Superior temporal gyrus (tissue), 1 donor: ENCODE results near the gene ZNF670.

Experiments
- DNase-seq: peaks from one replicate; pipeline ENCODE4 v3.0.0-alpha.2; 2016; ENCODE audit errors: extremely low spot score

Gene ZNF670

DNA sequence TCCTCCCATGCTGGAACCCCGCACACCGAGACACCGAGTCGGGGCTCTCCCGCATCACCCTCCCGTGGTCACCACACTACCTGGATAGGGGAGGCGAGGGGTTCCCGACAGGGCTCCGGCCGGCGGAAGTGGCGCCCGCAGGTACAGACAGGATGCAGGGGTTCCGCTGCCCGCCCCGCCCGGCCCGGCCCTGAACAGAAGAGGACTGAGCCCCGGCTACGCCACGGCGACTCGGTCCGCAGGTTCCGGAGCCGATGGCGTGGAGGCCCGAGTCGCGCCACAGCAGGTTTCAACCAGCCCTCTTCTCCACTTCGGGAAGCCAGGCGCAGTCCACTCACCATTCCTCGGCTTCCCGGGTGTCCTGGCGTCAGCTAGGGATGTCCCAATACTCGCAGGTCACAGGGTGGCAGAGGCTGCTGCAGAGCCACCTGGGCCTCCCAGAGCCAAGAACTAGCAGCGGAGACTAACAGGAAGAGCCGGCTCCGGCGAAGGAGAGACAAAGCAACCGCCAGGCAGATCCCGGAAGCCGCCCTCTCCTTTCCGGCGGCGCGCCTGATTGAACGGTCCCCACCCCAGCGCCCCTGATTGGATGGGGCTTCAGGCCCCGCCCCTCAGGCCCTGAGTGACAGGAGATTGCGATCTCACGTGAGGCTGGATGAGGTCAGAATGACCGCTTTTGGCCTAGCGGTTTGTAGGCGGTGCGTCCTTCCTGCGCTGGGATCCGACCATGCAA is 25.4 kb upstream of the ZNF670 start, which contains the start of gene ZNF669:
Gene ZNF669 (minus strand): TSS at position 498 of the 733 bp plus-strand sequence. CDS start 157 bp downstream, at position 341.
- DNase-seq = peak; percentile 98

DNA sequence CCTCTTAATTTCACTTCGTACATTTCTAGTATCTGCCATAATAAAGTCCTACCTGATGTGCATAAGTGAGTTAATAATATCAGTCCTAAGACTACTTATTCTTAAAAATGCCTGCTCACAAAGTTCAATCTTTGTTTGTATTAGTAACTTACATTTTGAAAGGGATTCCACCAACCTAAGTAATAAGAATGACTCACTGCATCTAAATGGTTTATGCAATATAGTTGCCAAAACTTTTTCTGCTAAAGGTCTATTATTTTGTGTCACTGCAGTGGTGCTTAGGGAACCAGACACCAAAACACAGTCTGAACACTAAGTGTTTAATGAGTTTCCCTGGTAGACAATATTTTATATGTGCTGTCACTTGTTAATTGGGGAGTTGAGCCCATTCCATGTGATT is 23.8 kb upstream of the ZNF670 start:
- peak; percentile 2 for DNase-seq

DNA sequence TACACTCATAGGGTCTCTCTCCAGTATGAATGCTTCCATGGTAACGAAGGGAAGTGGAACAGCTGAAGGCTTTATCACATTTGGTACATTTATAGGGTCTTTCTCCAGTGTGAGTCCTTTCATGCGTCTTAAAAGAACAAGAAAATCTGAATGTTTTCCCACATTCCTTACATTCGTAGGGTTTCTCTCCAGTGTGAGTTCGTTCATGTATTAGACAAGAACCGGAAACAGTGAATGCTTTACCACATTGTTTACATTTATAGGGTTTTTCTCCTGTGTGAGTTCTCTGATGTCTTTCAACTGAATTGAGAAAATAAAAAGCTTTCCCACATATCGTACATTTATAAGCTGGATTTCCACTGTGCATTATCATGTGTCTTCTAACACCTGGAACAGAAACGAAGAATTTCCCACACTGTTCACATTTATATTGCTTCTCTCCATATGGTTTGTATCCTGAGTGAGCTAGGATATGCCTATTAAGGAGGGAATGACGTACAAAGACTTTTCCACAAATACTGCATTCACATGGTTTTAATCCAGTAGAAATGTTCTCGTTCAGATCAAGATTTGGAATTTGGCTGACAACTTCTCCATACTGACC is 22.2 kb upstream of the ZNF670 start:
- DNase-seq = peak; percentile 2

DNA sequence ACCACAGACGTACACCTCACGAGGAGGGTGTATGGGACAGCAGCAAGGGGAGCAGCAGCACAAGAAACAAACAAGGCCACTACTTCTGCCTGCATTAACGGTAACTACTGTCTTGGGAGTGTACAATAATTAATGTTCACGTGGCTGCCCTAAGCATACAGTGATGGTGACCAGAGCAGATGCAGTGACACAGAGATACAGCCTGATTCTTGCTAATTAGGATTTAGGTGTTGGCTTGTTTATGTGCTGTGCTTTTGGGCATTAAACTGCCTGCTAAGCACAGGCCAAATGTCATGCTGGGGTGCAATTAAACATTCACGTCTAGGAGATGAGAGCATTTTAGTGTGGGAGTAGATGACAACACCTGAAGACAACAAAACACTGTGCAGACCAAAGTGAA is 18.3 kb upstream of the ZNF670 start:
- DNase-seq = no peak

DNA sequence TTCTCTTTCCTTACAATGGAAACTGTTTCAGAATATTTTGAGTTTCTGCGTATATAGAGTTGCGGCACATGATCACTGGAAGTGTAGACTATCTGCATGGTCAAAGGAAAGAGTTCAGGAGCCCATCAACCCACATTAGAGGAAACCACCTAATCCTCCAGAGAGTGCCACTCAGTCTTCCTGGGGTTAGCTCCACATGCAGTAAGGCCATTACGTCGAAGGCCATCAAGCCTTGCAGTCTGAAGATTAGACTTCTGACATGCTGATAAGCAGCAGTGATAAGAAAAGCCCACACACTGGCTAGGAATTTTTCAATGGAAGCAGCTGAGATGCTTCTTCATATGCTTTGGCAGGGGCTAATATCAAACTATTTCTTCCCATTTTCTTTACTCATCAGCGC is 17.9 kb upstream of the ZNF670 start:
- no peak for DNase-seq

DNA sequence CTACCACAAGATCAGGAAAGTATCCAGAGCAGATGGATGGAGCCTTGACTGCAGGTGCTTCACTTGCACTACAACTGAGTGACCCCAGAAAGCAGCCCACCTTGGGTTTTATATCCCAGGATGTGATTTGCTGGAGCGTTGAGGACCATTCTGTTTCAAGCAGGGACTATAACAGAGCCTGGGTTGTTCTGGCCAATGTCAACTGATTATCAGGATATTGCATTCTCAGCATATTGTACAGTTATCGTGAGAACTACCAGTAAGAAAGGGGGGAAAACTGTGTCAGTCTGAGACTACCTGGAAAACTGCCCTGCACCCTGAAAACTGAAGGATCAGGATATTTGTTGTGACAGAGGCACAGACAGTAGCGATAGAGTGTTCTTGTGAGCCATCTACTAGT is 17.5 kb upstream of the ZNF670 start:
- DNase-seq = no peak

DNA sequence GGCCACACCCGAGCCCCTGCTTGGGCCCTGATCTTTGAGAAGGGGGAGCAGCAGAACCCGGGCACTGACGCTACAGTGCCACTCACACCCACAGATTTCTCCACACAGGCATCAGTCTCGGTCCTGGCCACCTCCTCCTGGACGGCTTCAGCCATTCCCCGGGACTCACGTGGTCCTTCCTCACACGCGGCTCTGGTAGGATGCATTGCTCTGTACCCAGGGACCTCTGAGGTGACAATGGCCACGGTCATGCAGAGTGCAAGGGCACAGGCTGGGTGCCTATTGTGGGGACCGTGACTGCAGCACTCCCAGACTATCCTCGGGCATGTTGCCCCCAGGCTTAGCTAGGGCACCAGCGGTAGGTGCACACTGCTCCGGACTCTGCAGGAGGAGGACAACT is 11.8 kb upstream of the ZNF670 start:
- DNase-seq = no peak

DNA sequence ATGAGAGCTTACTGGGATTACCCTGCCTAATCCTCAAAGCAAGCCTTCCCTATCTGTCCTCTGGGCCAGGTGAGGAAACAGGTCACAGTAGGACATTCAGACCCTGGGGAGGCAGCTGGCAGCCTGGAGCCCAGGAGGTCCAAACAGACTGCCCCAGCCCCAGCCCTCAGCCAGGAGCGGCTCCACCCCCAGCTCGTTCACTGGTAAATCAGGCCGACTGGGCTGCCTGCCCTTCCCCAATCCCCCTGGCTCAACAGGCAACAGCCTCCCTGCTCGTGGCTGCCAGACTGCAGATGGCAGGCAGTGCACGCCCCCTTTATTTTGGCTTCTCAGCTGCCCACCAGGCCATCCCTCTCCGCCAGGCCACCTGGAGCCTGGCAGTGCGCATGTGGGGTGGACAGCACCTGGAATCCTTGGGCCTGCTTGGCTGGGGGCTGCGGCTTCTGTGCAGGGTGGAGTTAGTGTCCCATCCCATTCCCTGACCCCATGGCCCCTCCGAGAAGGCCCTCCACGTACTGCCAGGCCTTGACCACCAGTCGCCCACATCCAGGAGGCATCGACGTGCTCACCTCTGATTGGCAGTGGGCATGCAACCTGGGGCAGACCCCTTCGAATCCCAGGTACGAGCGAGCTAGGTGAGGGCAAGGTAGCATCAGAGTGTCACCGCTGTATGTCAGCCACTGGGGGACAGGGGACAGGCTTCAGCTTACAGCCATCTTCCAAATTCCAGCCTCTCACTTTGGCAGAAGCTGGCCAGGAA is 11.2 kb upstream of the ZNF670 start:
- no peak for DNase-seq

DNA sequence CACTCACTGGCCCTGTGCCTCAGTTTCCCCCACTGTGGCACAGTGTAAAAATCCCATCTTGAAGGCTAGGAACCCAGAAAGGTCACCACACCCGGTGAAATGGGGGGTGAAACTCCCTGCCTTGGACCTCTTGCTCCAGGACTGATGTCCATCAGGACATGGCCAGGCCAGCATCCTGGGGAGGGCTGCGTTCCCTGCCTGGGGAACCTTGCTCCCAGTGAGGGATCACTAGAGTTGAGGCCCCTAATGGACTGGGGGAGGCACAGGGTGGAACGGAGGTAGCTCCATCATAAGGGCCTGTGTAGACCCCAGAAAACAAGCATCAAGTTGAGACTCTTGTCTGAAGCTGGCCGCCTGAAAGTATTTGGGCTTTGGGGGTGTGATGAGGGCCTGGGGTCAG is 10.4 kb upstream of the ZNF670 start:
- DNase-seq = no peak

DNA sequence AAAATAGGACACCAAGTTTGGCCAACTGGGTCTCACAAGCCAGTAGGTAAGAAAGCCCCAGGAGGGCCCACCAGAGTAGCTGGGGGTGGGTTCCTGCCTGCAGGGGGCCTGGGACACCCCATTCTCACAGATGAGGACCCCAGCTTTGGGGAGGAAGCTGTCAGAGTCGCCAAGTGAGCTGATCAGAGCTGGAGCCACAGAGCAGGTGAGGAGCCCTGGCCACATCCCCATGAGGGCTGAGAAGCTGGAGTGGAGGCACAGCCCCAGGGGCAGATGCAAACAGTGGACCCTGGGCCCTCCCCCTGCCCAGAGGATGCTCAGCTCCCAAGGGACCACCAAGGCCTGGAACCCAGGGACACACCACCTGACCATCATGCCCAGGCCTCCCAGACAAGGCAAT is 8.6 kb upstream of the ZNF670 start:
- no peak for DNase-seq

DNA sequence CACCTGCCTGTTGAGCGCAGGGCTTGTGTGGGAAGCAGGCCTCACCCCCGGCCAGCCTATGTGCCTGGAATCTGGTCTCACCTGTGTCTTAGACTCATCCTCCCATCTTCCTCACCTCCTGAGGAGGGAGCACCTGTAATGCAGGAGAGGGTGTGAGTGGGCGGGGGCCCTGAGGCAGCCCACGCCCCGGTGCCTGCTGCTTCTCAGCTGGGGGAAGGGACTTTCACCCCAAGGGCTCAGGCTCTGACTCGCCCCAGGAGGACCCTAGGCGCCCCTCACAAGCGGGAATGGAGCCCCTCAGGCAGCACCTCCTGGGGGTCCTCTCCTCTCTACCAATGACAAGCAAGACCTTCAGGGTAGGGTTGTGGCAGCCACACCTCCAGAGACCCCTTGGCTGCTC is 6.7 kb upstream of the ZNF670 start:
- DNase-seq = no peak

DNA sequence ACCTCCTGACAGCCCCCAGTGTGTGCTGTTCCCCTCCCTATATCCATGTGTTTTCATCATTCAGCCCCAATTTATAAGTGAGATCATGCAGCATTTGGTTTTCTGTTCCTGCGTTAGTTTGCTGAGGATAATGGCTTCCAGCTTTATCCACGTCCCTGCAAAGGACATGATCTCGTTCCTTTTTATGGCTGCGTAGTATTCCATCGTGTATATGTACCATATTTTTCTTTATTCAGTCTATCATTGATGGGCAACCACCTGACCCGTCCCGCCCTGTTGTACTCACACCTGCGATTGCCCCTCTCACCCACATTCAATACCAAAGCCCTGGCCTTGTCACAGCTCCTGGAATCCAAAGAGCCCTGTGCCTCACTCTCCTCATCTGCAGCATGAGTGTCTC is 6.2 kb upstream of the ZNF670 start:
- no peak for DNase-seq

DNA sequence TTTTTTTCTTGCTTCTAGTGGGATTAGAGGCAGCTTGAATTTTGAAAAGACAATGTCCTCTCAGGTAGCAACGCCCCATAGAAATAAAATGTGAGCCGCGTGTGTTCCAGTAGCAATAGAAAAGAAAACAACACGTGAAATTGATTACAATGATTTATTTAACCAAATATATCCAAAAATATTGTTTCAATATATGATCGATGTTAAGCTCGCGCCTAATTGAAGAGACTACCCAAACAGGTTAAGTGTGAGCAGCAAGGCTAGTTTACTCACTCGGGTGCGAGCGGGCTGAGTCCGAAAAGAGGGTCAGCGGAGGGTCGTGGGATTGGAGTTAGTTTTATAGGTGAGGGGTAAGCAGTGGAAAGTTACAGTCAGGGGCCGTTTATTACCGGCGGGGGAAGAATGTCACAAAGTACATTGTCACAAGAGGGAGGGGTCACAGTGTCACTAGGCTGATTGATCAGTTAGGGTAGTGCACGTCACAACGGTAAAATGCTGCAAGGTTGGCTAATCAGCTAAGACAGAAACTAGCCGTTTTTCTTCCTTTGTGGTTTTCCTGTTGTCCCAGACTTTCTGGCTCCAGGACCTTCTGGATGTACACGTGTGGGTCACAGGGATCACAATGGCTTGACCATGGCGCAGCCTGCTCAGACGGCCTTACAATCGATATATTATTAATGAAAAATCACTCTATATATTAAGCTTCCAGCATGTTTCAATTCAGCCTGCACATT is 697 bp upstream of the ZNF670 start:
- no peak for DNase-seq

DNA sequence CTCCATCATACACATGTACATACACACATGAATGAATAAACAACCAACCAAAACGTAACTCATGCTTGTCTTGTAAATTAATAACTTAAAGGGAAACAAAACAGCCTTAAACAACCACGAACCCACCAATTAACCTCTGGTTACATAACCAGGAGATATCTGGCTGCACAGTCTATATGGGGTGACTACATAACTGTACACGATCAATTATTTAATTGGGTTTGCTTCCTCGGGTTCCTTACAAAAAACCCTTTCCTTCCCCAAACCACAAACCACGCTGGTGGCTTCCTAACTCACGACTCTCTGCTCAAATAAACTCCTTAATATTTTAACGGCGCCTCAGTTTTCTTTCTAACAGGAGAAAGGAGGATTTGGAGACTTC is 744 bp downstream of the ZNF670 start:
- peak; percentile 26 for DNase-seq

DNA sequence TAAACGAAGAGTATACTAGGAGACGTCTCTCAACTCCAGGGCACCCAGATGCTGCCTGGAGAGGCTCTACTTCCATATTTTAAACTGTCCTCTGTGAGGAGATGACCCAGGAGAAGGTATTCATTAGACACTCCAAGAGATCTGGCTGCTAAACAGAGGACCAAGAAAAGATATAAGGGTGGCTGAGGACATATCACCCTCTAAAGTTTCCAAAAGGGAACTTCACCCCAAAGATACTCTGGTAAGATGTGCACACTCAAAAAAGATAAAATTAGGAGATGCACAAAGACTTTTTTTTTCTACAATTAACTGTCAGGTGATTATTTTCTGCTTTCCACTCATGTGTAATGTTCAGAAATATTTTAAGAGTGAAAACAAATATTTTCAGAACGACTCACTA is 1.4 kb downstream of the ZNF670 start:
- no peak for DNase-seq

DNA sequence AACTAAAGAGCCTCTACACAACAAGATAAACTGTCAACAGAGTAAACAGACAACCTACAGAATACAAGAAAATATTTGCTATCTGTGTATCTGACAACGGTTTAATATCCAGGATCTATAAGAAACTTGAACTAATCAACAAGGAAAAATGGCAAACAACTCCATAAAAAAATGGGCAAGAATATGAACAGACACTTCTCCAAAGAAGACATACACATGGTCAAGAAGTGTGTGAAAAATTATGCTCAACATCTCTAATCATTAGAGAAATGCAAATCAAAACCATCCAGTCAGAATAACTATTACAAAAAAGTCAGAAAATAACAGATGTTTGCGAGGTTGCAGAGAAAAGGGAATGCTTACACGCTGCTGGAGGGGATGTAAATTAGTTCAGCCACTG is 8.0 kb downstream of the ZNF670 start:
- no peak for DNase-seq

DNA sequence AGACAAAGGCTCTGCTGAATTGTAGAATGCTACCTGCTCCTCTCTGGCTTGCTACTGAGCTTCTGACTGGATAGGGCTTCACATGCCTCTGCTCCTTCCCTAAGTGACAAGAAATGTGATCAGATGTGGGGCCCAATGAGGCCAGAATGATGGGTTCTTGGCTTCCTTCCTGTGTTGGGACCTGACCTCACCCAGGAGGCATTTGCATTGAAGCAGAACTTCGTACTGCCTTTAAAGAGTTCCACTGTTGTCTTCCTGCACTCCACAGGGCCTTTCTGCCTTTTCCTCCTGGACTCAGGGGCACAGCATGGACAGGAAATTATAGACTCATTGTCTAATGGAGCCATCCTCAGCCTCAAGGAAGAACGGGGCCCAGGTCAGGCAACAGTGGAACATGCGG is 14.3 kb downstream of the ZNF670 start:
- no peak for DNase-seq

DNA sequence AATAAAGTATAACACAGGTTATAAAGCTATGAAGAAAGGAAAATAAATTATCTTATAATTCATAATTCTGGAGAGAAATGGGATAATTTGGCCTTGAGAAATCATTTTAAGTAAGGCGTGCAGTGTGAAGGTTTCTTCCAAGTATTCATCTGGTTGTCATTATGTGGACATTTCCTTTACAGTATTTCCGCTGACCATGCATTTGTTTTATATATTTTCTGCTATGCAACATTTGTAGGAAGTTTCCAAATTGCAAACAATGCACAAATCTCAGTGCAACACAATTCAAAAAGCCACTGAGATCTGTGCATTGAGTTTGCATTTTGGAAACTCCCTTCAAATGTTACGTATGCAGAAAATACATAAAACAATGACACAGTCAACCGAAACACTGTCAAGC is 17.8 kb downstream of the ZNF670 start:
- no peak for DNase-seq

DNA sequence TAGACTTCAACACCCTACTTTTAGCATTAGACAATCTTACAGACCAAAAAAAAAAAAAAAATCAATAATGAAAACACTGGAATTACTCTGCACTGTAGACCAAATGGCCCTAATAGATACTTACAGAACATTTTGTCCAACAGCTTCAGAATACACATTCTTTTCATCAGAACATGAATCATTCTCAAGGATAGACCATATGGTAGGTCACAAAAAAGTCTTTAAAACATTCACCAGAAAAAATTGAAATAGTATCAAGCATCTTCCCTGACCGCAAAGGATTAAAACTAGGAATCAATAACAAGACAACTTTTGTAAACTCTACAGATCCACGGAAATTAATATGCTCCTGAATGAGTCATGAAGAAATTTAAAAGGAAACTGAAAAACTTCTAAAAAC is 22.5 kb downstream of the ZNF670 start:
- DNase-seq = no peak

DNA sequence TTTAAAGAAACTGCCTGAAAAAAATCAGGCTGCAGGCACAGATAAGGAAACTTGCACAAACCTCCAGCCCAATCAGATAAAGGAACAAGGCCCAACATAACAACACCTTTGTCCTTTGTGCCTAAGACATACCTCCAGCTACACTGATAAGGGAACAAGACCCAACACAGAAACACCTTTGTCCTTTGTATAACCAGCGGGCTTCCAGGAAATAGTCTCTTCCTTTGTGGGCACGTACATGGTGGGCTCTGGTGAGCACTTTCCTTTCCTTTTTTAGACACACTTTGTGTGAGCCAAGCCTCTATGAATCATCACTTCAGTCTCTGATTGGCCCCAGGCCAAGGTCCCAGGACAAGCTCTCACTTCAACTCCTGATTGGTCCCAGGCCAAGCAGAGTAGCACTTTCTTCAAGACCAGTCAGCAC is 23.6 kb downstream of the ZNF670 start:
- DNase-seq = no peak

DNA sequence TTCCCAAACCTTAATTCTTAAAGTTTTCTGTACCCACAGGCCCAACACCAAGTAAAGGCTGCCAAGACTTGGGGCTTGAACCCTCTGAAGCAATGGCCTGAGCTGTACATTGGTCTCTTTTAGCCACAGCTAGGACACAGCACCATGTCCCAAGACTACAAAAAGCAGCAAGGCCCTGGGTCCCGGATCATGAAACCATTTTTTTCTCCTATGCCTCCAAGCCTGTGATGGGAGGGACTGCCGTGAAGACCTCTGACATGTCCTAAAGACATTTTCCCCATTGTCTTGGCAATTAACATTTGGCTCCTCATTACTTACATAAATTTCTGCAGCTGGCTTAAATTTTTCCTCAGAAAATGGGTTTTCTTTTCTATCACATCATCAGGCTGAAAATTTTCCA is 30.9 kb downstream of the ZNF670 start:
- no peak for DNase-seq

DNA sequence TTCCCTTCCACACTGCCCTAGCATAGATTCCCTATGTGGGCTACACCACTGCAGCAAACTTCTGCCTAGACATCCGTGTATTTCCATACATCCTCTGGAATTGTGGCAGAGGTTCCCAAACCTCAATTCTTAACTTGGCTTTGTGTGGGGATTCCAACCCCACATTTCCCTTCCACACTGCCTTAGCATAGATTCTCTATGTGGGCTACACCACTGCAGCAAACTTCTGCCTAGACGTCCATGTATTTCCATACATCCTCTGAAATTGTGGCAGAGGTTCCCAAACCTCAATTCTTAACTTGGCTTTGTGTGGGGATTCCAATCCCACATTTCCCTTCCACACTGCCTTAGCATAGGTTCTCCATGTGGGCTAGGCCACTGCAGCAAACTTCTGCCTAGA is 31.4 kb downstream of the ZNF670 start:
- DNase-seq = no peak
